OCI-LY7 (cell line): ENCODE data around the gene MTMR11. TPM values are rescaled to one million over a fixed set of nuclear protein-coding genes. Genes with fewer than 3 reads are reported as not detected.

Experiments
- BruUV-seq: library from RNA; stranded (reverse); fragments of 400-500 nt; replicated peaks from 2 replicates; lab custom pipeline; 2021; lab: Mats Ljungman, UMichigan
- CTCF ChIA-PET: fragments of 300-600 bp; sonication (Branson Sonifier 250); formaldehyde crosslinking; loops from one replicate; lab custom pipeline; 2022; ENCODE audit warnings: antibody characterized with exemption; ENCODE audit not compliant: unreplicated experiment; lab: Charles Lee
- POLR2A ChIA-PET: fragments of 300-600 bp; sonication (Branson Sonifier 250); formaldehyde crosslinking; loops from one replicate; lab custom pipeline; 2022; ENCODE audit warnings: antibody characterized with exemption; lab: Charles Lee
- DNase-seq: peaks from one replicate; pipeline ENCODE4 v3.0.0-alpha.2; 2015; ENCODE audit warnings: low spot score
- H2AFZ ChIP-seq: fragments of 200-600 bp; sonication (generic), shearing (Covaris generic); 2 replicates; pipeline ENCODE4 v1.6.1; 2014; ENCODE audit warnings: mild to moderate bottlenecking, antibody characterized with exemption, low read length, moderate library complexity
- H3K27ac ChIP-seq: fragments of 200-600 bp; sonication (generic); 2 replicates; pipeline ENCODE4 v1.5.1; 2014; ENCODE audit warnings: mixed run types, low read depth, mild to moderate bottlenecking, moderate library complexity, low read length, inconsistent platforms; ENCODE audit not compliant: poor library complexity, severe bottlenecking
- H3K36me3 ChIP-seq: fragments of 200-600 bp; sonication (generic); 2 replicates; pipeline ENCODE4 v1.6.1; 2014; ENCODE audit warnings: mild to moderate bottlenecking, antibody characterized with exemption, low read length, moderate library complexity, mixed read lengths; ENCODE audit not compliant: insufficient read depth
- H3K4me1 ChIP-seq: fragments of 200-600 bp; sonication (generic); 2 replicates; pipeline ENCODE4 v1.5.1; 2014; ENCODE audit warnings: mild to moderate bottlenecking, low read length; ENCODE audit not compliant: insufficient read depth, poor library complexity, severe bottlenecking
- H3K4me2 ChIP-seq: fragments of 200-600 bp; sonication (generic); 2 replicates; pipeline ENCODE4 v1.6.1; 2014; ENCODE audit warnings: mild to moderate bottlenecking, low read length
- H3K4me3 ChIP-seq: fragments of 200-600 bp; sonication (generic); 2 replicates; pipeline ENCODE4 v1.5.1; 2014; ENCODE audit warnings: mild to moderate bottlenecking, low read depth, low read length; ENCODE audit not compliant: poor library complexity, severe bottlenecking
- H3K79me2 ChIP-seq: fragments of 200-600 bp; sonication (generic); 2 replicates; pipeline ENCODE4 v1.6.1; 2016; ENCODE audit warnings: low read depth, mild to moderate bottlenecking, low read length, moderate library complexity, mixed read lengths; ENCODE audit not compliant: insufficient read depth
- H3K9me2 ChIP-seq: fragments of 200-600 bp; sonication (generic); 2 replicates; pipeline ENCODE4 v1.6.1; 2016; ENCODE audit warnings: mild to moderate bottlenecking, low read length, mixed read lengths; ENCODE audit not compliant: insufficient read depth
- H3K9me3 ChIP-seq: fragments of 200-600 bp; sonication (generic); 2 replicates; pipeline ENCODE4 v1.6.1; 2014; ENCODE audit warnings: mild to moderate bottlenecking, mixed run types, low read length, mixed read lengths
- H4K20me1 ChIP-seq: fragments of 200-600 bp; sonication (generic); 2 replicates; pipeline ENCODE4 v1.6.1; 2014; ENCODE audit warnings: mild to moderate bottlenecking, antibody characterized with exemption, low read length, moderate library complexity, mixed read lengths; ENCODE audit not compliant: insufficient read depth
- CTCF ChIP-seq: fragments of 200-600 bp; sonication (generic); conservative IDR thresholded peaks from 2 replicates; pipeline ENCODE4 v1.5.1; 2014; ENCODE audit warnings: mild to moderate bottlenecking, antibody characterized with exemption, low read length, moderate library complexity, mixed read lengths
- EZH2phosphoT487 ChIP-seq: fragments of 200-600 bp; sonication (generic); IDR thresholded peaks from 2 replicates; pipeline ENCODE4 v1.6.1; 2018; ENCODE audit warnings: low read depth, borderline replicate concordance, mild to moderate bottlenecking, mixed run types, antibody characterized with exemption, low read length, moderate library complexity, mixed read lengths
- intact Hi-C: fragments of 100-400 bp; cut with micrococcal nuclease; formaldehyde crosslinking; loops from one replicate; pipeline ENCODE4 v1.10.0; 2022; ENCODE audit not compliant: unreplicated experiment
- total RNA-seq, 2 experiments: library from RNA; depleted of rRNA in 1 of 2; stranded (reverse); fragments of >200 nt in 1 of 2; shearing (Covaris generic) in 1 of 2; gene quantifications; 2 replicates each; pipeline ENCODE4 v1.2.3, GENCODE V29; 2014 to 2022

Gene MTMR11
- total RNA-seq, 2 experiments from 2014 or later: 0.09 TPM; not detected in 1

- Histone ChIP-seq H3K4me1 (peaks cover 31% of the 10 kb centered on the region), H3K4me2 (no peak overlapping the region), H2AFZ (peak overlapping the region; percentile 18; the same call in 1 of the 2 replicates), H3K36me3 (peaks cover 3% of the 10 kb centered on the region; the same call in 1 of the 2 replicates), H3K27ac (no peak overlapping the region), H3K79me2 (0 out of 2 replicates have a peak, but pooled peaks cover 4% of the 10 kb centered on the region), H4K20me1 (no peaks in the 10 kb centered on the region), H3K9me2 (no peaks in the 10 kb centered on the region), H3K4me3 (no peak overlapping the region), H3K9me3 (no peaks in the 10 kb centered on the region)
- BruUV-seq: no TSS peak
- CTCF ChIA-PET: no interaction called here
- POLR2A ChIA-PET: no interaction called here
- DNase-seq: no peak
- intact Hi-C loops: loop anchor here (10.0 kb wide), 1 partner anchor 283 kb away; no protein-coding TSS in a partner anchor
- TF ChIP-seq EZH2phosphoT487 (no peak), CTCF (no peak)
Observed at GRCh38 chr1:149881876-149882275, 54.8 kb downstream of the MTMR11 start.

GRCh38 chr1:149879556-149879955 is 57.1 kb downstream of the MTMR11 start:
- Histone ChIP-seq H2AFZ (no peak overlapping the region), H3K4me3 (no peak overlapping the region), H3K9me3 (no peaks in the 10 kb centered on the region), H3K9me2 (no peaks in the 10 kb centered on the region), H3K79me2 (0 out of 2 replicates have a peak, but pooled peaks cover 4% of the 10 kb centered on the region), H3K4me2 (no peak overlapping the region), H3K4me1 (peaks cover 21% of the 10 kb centered on the region), H4K20me1 (no peaks in the 10 kb centered on the region), H3K27ac (no peak overlapping the region), H3K36me3 (no peaks in the 10 kb centered on the region)
- DNase-seq: no peak
- CTCF ChIA-PET: no interaction called here
- TF ChIP-seq CTCF: no peak
- TF ChIP-seq EZH2phosphoT487: no peak
- intact Hi-C loops: no loop called here
- no TSS peak for BruUV-seq
- POLR2A ChIA-PET: no interaction called here

Other genes with a start within 250 kb of the MTMR11 start
- not detected in 2 replicates for gene FCGR1A, start 154.2 kb downstream of the MTMR11 start, total RNA-seq (2014; rRNA removed; shearing (Covaris generic))
- gene FCGR1A, start 154.2 kb downstream of the MTMR11 start, total RNA-seq (2022): not detected in 2 replicates
- 9.4 and 9.6 TPM in 2 replicates for gene BOLA1, start 37.3 kb downstream of the MTMR11 start, total RNA-seq (2014; rRNA removed; shearing (Covaris generic))
- gene BOLA1, start 37.3 kb downstream of the MTMR11 start, total RNA-seq (2022): 9.4 and 10.2 TPM in 2 replicates
- 1.0 and 1.3 TPM in 2 replicates for gene SV2A, start 19.0 kb downstream of the MTMR11 start, total RNA-seq (2014; rRNA removed; shearing (Covaris generic))
- 1.2 and 1.9 TPM in 2 replicates for gene SV2A, start 19.0 kb downstream of the MTMR11 start, total RNA-seq (2022)
- gene SF3B4, start 9.1 kb downstream of the MTMR11 start, total RNA-seq (2014; rRNA removed; shearing (Covaris generic)): 16.7 and 18.0 TPM in 2 replicates
- 64.6 and 70.4 TPM in 2 replicates for gene SF3B4, start 9.1 kb downstream of the MTMR11 start, total RNA-seq (2022)
- 1.6 and 1.7 TPM in 2 replicates for gene OTUD7B, start 73.8 kb upstream of the MTMR11 start, total RNA-seq (2014; rRNA removed; shearing (Covaris generic))
- gene OTUD7B, start 73.8 kb upstream of the MTMR11 start, total RNA-seq (2022): 4.3 and 4.8 TPM in 2 replicates
- gene VPS45, start 130.9 kb upstream of the MTMR11 start, total RNA-seq (2014; rRNA removed; shearing (Covaris generic)): 38.9 and 40.2 TPM in 2 replicates
- gene VPS45, start 130.9 kb upstream of the MTMR11 start, total RNA-seq (2022): 54.4 and 58.2 TPM in 2 replicates
- gene PLEKHO1, start 213.0 kb upstream of the MTMR11 start, total RNA-seq (2014; rRNA removed; shearing (Covaris generic)): 122 and 127 TPM in 2 replicates
- 75.5 and 82.4 TPM in 2 replicates for gene PLEKHO1, start 213.0 kb upstream of the MTMR11 start, total RNA-seq (2022)